ENCODE results near the gene NKAIN2. TPM values are rescaled to one million over a fixed set of nuclear protein-coding genes. Genes with fewer than 3 reads are reported as not detected.
A peak's percentile ranks its signal among the peaks of the same experiment; 100 is the strongest.
"Not testable (repeated sequence)": the region's sequence is repeated elsewhere in the genome, so short reads cannot be mapped to it uniquely, and the experiment has no call there.

The NKAIN2 gene
- total RNA-seq, 1 experiment from 2014 or later, result 1.1 TPM

- no peaks in the 10 kb centered on the region for H3K27me3 ChIP-seq (ENCODE audit: control insufficient read depth, insufficient read depth, low read length)
- DNase-seq, result no peak
- H3K4me3 ChIP-seq (ENCODE audit: insufficient read depth, low read depth, low read length), result no peak overlapping the region
- H3K36me3 ChIP-seq (replicated peaks; ENCODE audit: control insufficient read depth, insufficient read depth, low read length), result no peaks in the 10 kb centered on the region
These were observed 493.8 kb downstream of the NKAIN2 start for GRCh38 chr6:124297507-124297906.

GRCh38 chr6:124298730-124299129 lies 495.1 kb downstream of the NKAIN2 start:
- no peak for DNase-seq
- Histone ChIP-seq H3K36me3 (replicated peaks; ENCODE audit: control insufficient read depth, insufficient read depth, low read length) (no peaks in the 10 kb centered on the region), H3K27me3 (ENCODE audit: control insufficient read depth, insufficient read depth, low read length) (no peaks in the 10 kb centered on the region), H3K4me3 (ENCODE audit: insufficient read depth, low read depth, low read length) (no peak overlapping the region)

- not testable (repeated sequence) for H3K27me3 ChIP-seq (ENCODE audit: control insufficient read depth, insufficient read depth, low read length); H3K36me3 ChIP-seq (replicated peaks; ENCODE audit: control insufficient read depth, insufficient read depth, low read length); DNase-seq; H3K4me3 ChIP-seq (ENCODE audit: insufficient read depth, low read depth, low read length)
These were observed 497.2 kb downstream of the NKAIN2 start for GRCh38 chr6:124300907-124301306.

GRCh38 chr6:124303971-124304370 lies 500.3 kb downstream of the NKAIN2 start:
- Histone ChIP-seq H3K27me3 (ENCODE audit: control insufficient read depth, insufficient read depth, low read length) (no peaks in the 10 kb centered on the region), H3K36me3 (replicated peaks; ENCODE audit: control insufficient read depth, insufficient read depth, low read length) (no peaks in the 10 kb centered on the region), H3K4me3 (ENCODE audit: insufficient read depth, low read depth, low read length) (no peak overlapping the region)
- DNase-seq, result no peak

- Histone ChIP-seq H3K27me3 (ENCODE audit: control insufficient read depth, insufficient read depth, low read length) (no peaks in the 10 kb centered on the region), H3K4me3 (ENCODE audit: insufficient read depth, low read depth, low read length) (no peak overlapping the region), H3K36me3 (replicated peaks; ENCODE audit: control insufficient read depth, insufficient read depth, low read length) (no peaks in the 10 kb centered on the region)
- DNase-seq, result no peak
These were observed 506.5 kb downstream of the NKAIN2 start for GRCh38 chr6:124310139-124310538.

GRCh38 chr6:124319410-124319809 lies 515.7 kb downstream of the NKAIN2 start:
- DNase-seq, result no peak
- Histone ChIP-seq H3K36me3 (replicated peaks; ENCODE audit: control insufficient read depth, insufficient read depth, low read length) (no peaks in the 10 kb centered on the region), H3K27me3 (ENCODE audit: control insufficient read depth, insufficient read depth, low read length) (no peaks in the 10 kb centered on the region), H3K4me3 (ENCODE audit: insufficient read depth, low read depth, low read length) (no peak overlapping the region)

GRCh38 chr6:124324237-124324636 lies 520.6 kb downstream of the NKAIN2 start:
- Histone ChIP-seq H3K36me3 (replicated peaks; ENCODE audit: control insufficient read depth, insufficient read depth, low read length) (no peaks in the 10 kb centered on the region), H3K4me3 (ENCODE audit: insufficient read depth, low read depth, low read length) (no peak overlapping the region), H3K27me3 (ENCODE audit: control insufficient read depth, insufficient read depth, low read length) (no peaks in the 10 kb centered on the region)
- no peak for DNase-seq

GRCh38 chr6:124330197-124330596 lies 526.5 kb downstream of the NKAIN2 start:
- Histone ChIP-seq H3K36me3 (replicated peaks; ENCODE audit: control insufficient read depth, insufficient read depth, low read length) (no peaks in the 10 kb centered on the region), H3K4me3 (ENCODE audit: insufficient read depth, low read depth, low read length) (no peak overlapping the region), H3K27me3 (ENCODE audit: control insufficient read depth, insufficient read depth, low read length) (no peaks in the 10 kb centered on the region)
- no peak for DNase-seq

GRCh38 chr6:124334359-124334758 lies 530.7 kb downstream of the NKAIN2 start:
- DNase-seq, result no peak
- no peaks in the 10 kb centered on the region for H3K36me3 ChIP-seq (replicated peaks; ENCODE audit: control insufficient read depth, insufficient read depth, low read length)
- no peak overlapping the region for H3K4me3 ChIP-seq (ENCODE audit: insufficient read depth, low read depth, low read length)
- no peaks in the 10 kb centered on the region for H3K27me3 ChIP-seq (ENCODE audit: control insufficient read depth, insufficient read depth, low read length)

- no peaks in the 10 kb centered on the region for H3K36me3 ChIP-seq (replicated peaks; ENCODE audit: control insufficient read depth, insufficient read depth, low read length)
- no peak overlapping the region for H3K4me3 ChIP-seq (ENCODE audit: insufficient read depth, low read depth, low read length)
- DNase-seq, result peak; percentile 3
These were observed 536.1 kb downstream of the NKAIN2 start for GRCh38 chr6:124339610-124340334.

DNA sequence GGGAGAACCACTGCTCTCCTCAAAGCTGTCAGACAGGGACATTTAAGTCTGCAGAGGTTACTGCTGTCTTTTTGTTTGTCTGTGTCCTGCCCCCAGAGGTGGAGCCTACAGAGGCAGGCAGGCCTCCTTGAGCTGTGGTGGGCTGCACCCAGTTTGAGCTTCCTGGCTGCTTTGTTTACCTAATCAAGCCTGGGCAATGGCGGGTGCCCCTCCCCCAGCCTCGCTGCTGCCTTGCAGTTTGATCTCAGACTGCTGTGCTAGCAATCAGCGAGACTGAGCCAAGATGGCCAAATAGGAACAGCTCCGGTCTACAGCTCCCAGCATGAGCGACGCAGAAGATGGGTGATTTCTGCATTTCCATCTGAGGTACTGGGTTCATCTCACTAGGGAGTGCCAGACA lies 544.7 kb downstream of the NKAIN2 start:
- H3K36me3 ChIP-seq (replicated peaks; ENCODE audit: control insufficient read depth, insufficient read depth, low read length); H3K27me3 ChIP-seq (ENCODE audit: control insufficient read depth, insufficient read depth, low read length); DNase-seq; H3K4me3 ChIP-seq (ENCODE audit: insufficient read depth, low read depth, low read length): not testable (repeated sequence)

More at GRCh38 chr6:124339610-124340334, 536.1 kb downstream of the NKAIN2 start:
- H3K27me3 ChIP-seq (ENCODE audit: control insufficient read depth, insufficient read depth, low read length), result no peaks in the 10 kb centered on the region

DNA sequence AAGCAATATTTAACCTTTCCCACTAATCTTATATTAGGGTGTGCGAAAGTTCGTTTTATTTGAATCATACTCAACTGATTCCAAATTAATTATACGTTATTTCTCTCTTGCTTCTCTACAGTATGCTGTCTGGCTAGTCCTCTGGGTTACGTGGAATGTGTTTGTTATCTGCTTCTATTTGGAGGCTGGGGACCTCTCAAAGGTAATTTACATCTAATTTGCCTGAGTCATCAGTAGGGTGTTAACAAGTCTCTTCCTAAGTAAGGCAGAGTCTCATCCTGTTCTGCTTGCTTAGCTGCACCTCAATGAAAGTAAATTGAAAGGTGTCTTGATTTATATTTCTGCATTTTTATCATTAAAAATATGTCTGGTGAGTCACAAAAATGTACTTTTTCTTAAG lies 551.5 kb downstream of the NKAIN2 start:
- no peaks in the 10 kb centered on the region for H3K27me3 ChIP-seq (ENCODE audit: control insufficient read depth, insufficient read depth, low read length)
- H3K36me3 ChIP-seq (replicated peaks; ENCODE audit: control insufficient read depth, insufficient read depth, low read length), result no peaks in the 10 kb centered on the region
- no peak for DNase-seq
- H3K4me3 ChIP-seq (ENCODE audit: insufficient read depth, low read depth, low read length), result no peak overlapping the region

- no peaks in the 10 kb centered on the region for H3K27me3 ChIP-seq (ENCODE audit: control insufficient read depth, insufficient read depth, low read length)
- no peak for DNase-seq
- no peak overlapping the region for H3K4me3 ChIP-seq (ENCODE audit: insufficient read depth, low read depth, low read length)
- H3K36me3 ChIP-seq (replicated peaks; ENCODE audit: control insufficient read depth, insufficient read depth, low read length), result no peaks in the 10 kb centered on the region
These were observed 552.7 kb downstream of the NKAIN2 start for GRCh38 chr6:124356276-124356810.

DNA sequence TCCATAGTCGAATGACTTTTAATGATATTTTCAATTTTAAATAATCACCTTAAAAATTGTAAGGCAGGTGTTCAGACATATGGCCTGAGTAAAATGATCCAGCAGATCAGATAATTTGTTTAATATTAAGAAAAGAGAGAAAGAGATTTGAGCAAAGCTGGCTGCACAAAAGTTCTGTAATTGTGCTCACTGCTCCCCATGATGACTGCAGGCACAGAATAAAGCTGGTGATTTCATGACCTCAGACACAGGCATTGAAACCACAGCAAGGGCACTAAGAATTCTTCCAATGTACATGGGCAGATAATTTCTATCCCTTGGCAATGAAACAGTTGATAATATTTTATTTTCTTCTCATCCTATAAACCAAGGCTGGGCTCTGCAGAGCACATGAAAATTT lies 553.1 kb downstream of the NKAIN2 start:
- no peak for DNase-seq
- Histone ChIP-seq H3K36me3 (replicated peaks; ENCODE audit: control insufficient read depth, insufficient read depth, low read length) (no peaks in the 10 kb centered on the region), H3K27me3 (ENCODE audit: control insufficient read depth, insufficient read depth, low read length) (no peaks in the 10 kb centered on the region), H3K4me3 (ENCODE audit: insufficient read depth, low read depth, low read length) (no peak overlapping the region)

DNA sequence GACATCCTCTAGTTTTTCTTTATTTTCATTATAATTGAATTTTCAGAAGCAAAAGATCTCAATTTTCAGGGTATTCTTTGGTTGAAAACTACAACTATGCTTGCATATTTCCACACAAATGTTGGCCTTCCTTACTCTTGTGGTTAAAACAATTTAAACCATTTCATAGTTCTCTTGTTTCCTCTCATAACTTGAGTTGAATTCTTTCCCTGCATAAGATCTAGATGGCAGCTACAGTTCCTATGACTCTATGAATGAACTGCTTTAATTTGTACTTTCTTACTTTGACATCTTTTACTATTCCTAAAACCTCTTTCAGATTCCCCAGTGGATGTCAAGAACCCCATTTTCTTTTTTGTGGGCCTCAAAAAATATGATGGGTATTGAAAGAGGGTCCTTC lies 564.5 kb downstream of the NKAIN2 start:
- DNase-seq, result no peak
- Histone ChIP-seq H3K4me3 (ENCODE audit: insufficient read depth, low read depth, low read length) (no peak overlapping the region), H3K27me3 (ENCODE audit: control insufficient read depth, insufficient read depth, low read length) (no peaks in the 10 kb centered on the region), H3K36me3 (replicated peaks; ENCODE audit: control insufficient read depth, insufficient read depth, low read length) (no peaks in the 10 kb centered on the region)

All from H7 (cell line).